Endothelial cell of umbilical vein (primary cell): Measurements from ENCODE around the gene SYNDIG1. TPM values are rescaled to one million over a fixed set of nuclear protein-coding genes. Genes with fewer than 3 reads are reported as not detected.

Source experiments
- BruUV-seq: library from RNA; stranded (reverse); fragments of 400-500 nt; replicated peaks from 2 replicates; lab custom pipeline; 2021; lab: Mats Ljungman, UMichigan
- CTCF ChIA-PET: fragments of 300-600, 350-600 bp; sonication (Branson Sonifier 250); formaldehyde crosslinking; loops from one replicate; lab custom pipeline; 2021; ENCODE audit warnings: antibody characterized with exemption, inconsistent platforms; lab: Charles Lee
- POLR2A ChIA-PET: fragments of 300-600, 350-600 bp; sonication (Branson Sonifier 250); formaldehyde crosslinking; loops from one replicate; lab custom pipeline; 2021; ENCODE audit warnings: antibody characterized with exemption, inconsistent platforms; lab: Charles Lee
- DNase-seq: peaks from one replicate; pipeline ENCODE4 v3.0.0-alpha.2; 2011; ENCODE audit warnings: low read depth, low spot score
- FAIRE-seq: peaks from 2 replicates; lab custom pipeline; 2011; peaks lifted over from hg19 to GRCh38; lab: Jason Lieb, UNC
- H2AFZ ChIP-seq: 2 replicates; pipeline ENCODE4 v1.6.0; 2012; ENCODE audit warnings: low read depth, low read length, control low read depth, inconsistent platforms
- H3K27ac ChIP-seq: 2 replicates; pipeline ENCODE4 v1.5.1; 2011; ENCODE audit warnings: low read depth, mild to moderate bottlenecking, control low read depth, low read length, moderate library complexity; ENCODE audit not compliant: insufficient read depth
- H3K27me3 ChIP-seq, 2 experiments: 2 replicates each; pipeline versions ENCODE4 v1.6.0 to v1.6.1; 2011; ENCODE audit warnings: low read length in 2 of 2, mixed read lengths in 1 of 2; ENCODE audit not compliant: control insufficient read depth in 2 of 2, insufficient read depth in 2 of 2
- H3K36me3 ChIP-seq, 2 experiments: 2 replicates in 1 of 2; 3 replicates in 1 of 2; pipeline ENCODE4 v1.5.1; 2011; ENCODE audit warnings: low read length in 2 of 2, mild to moderate bottlenecking in 1 of 2, moderate library complexity in 1 of 2; ENCODE audit not compliant: control insufficient read depth in 2 of 2, insufficient read depth in 2 of 2; ENCODE audit errors: extremely low read depth in 1 of 2
- H3K4me1 ChIP-seq: 3 replicates; pipeline ENCODE4 v1.5.1; 2011; ENCODE audit warnings: mild to moderate bottlenecking, low read length; ENCODE audit not compliant: control insufficient read depth, insufficient read depth; ENCODE audit errors: extremely low read depth
- H3K4me2 ChIP-seq: 2 replicates; pipeline ENCODE4 v1.6.1; 2011; ENCODE audit warnings: low read length, control low read depth, mixed read lengths; ENCODE audit not compliant: insufficient read depth
- H3K4me3 ChIP-seq, 3 experiments: fragments of 200-600 bp in 1 of 3; sonication (generic), shearing (Covaris generic) in 1 of 3; replicated peaks in 1 of 3; 2 replicates each; pipeline ENCODE4 v1.5.1; 2011 to 2016; ENCODE audit warnings: control low read depth in 3 of 3, low read length in 3 of 3, mild to moderate bottlenecking in 2 of 3, inconsistent platforms in 1 of 3, low read depth in 1 of 3, moderate library complexity in 1 of 3; ENCODE audit not compliant: insufficient read depth in 1 of 3
- H3K79me2 ChIP-seq: 2 replicates; pipeline ENCODE4 v1.6.0; 2012; ENCODE audit warnings: low read length, inconsistent platforms; ENCODE audit not compliant: control insufficient read depth, insufficient read depth
- H3K9ac ChIP-seq: replicated peaks from 2 replicates; pipeline ENCODE3; 2011; ENCODE audit warnings: low read length, control low read depth; ENCODE audit not compliant: insufficient read depth; ENCODE audit errors: extremely low read depth
- H3K9me1 ChIP-seq: replicated peaks from 3 replicates; pipeline ENCODE4 v1.6.0; 2011; ENCODE audit warnings: mild to moderate bottlenecking, low read length; ENCODE audit not compliant: control insufficient read depth, insufficient read depth; ENCODE audit errors: extremely low read depth
- H3K9me3 ChIP-seq: replicated peaks from 2 replicates; pipeline ENCODE4 v1.5.1; 2012; ENCODE audit warnings: low read length, inconsistent platforms; ENCODE audit not compliant: control insufficient read depth, insufficient read depth
- H4K20me1 ChIP-seq: replicated peaks from 2 replicates; pipeline ENCODE3; 2011; ENCODE audit warnings: mild to moderate bottlenecking, low read length; ENCODE audit not compliant: control insufficient read depth, insufficient read depth; ENCODE audit errors: extremely low read depth
- EZH2 ChIP-seq: IDR thresholded peaks from 2 replicates; pipeline ENCODE4 v1.6.1; 2012; ENCODE audit warnings: borderline replicate concordance, low read depth, mild to moderate bottlenecking, moderate library complexity, low read length, inconsistent platforms; ENCODE audit not compliant: severe bottlenecking
- FOS ChIP-seq: IDR thresholded peaks from 2 replicates; pipeline ENCODE4 v1.6.1; 2011; ENCODE audit warnings: mild to moderate bottlenecking, low read length, moderate library complexity, borderline replicate concordance; ENCODE audit not compliant: insufficient read depth
- GATA2 ChIP-seq: IDR thresholded peaks from 2 replicates; pipeline ENCODE4 v1.7.0; 2011; ENCODE audit warnings: low read depth, mild to moderate bottlenecking, moderate library complexity, mixed read lengths, low read length; ENCODE audit not compliant: insufficient read length, insufficient read depth
- JUN ChIP-seq: IDR thresholded peaks from 2 replicates; pipeline ENCODE4 v1.6.1; 2011; ENCODE audit warnings: borderline replicate concordance, low read depth; ENCODE audit not compliant: insufficient read length, insufficient read depth
- MYC ChIP-seq: IDR thresholded peaks from one replicate; pipeline ENCODE4 v1.6.1; 2011; ENCODE audit warnings: mild to moderate bottlenecking, low read depth, low read length
- POLR2A ChIP-seq: IDR thresholded peaks from 2 replicates; pipeline ENCODE4 v1.6.1; 2012; ENCODE audit warnings: low read depth, mild to moderate bottlenecking, control low read depth, low read length
- POLR2AphosphoS5 ChIP-seq: IDR thresholded peaks from 2 replicates; pipeline ENCODE4 v1.6.1; 2012; ENCODE audit warnings: low read depth, mild to moderate bottlenecking, control low read depth, low read length, moderate library complexity; ENCODE audit not compliant: insufficient read depth
- dilution Hi-C: fragments of 300-500 bp; cut with MboI; formaldehyde crosslinking; loops from one replicate; pipeline ENCODE4 v1.15.0; 2019; ENCODE audit warnings: low sequenced_read_pairs; ENCODE audit not compliant: extremely low pct_ligation_motif_present
- intact Hi-C: fragments of 100-400 bp; cut with micrococcal nuclease; formaldehyde crosslinking; loops from one replicate; pipeline ENCODE4 v1.10.0; 2022
- polyA plus RNA-seq, 4 experiments: library from polyadenylated mRNA; depleted of rRNA in 3 of 4; stranded (reverse) in 3 of 4; unstranded in 1 of 4; fragments of >200 nt; gene quantifications; 2 replicates each; pipeline versions ENCODE4 v1.2.1 to v1.2.3, GENCODE V29; 2011 to 2012; ENCODE audit warnings: missing spikeins in 1 of 4
- total RNA-seq: library from RNA; stranded (reverse); gene quantifications from 2 replicates; pipeline ENCODE4 v1.2.3, GENCODE V29; 2021
- TF ChIP-seq, protein P1 (sequence below), 2 donors: IDR thresholded peaks; 1 replicate in 1 of 2; 2 replicates in 1 of 2; pipeline ENCODE4 v1.5.1; 2011; ENCODE audit warnings: low read length in 2 of 2, mild to moderate bottlenecking in 2 of 2, moderate library complexity in 2 of 2, control low read depth in 1 of 2, inconsistent platforms in 1 of 2, low read depth in 1 of 2; ENCODE audit not compliant: insufficient read depth in 1 of 2; ENCODE audit errors: extremely low read depth in 1 of 2
- TF ChIP-seq, protein P2 (sequence below): IDR thresholded peaks from 2 replicates; pipeline ENCODE4 v1.6.1; 2011; ENCODE audit not compliant: insufficient read depth, insufficient read length

The SYNDIG1 gene
- total and polyA plus RNA-seq, 2 donors (not counting 3 experiments of a cell fraction or from before 2014, with no cell fraction given), result not detected

DNA sequence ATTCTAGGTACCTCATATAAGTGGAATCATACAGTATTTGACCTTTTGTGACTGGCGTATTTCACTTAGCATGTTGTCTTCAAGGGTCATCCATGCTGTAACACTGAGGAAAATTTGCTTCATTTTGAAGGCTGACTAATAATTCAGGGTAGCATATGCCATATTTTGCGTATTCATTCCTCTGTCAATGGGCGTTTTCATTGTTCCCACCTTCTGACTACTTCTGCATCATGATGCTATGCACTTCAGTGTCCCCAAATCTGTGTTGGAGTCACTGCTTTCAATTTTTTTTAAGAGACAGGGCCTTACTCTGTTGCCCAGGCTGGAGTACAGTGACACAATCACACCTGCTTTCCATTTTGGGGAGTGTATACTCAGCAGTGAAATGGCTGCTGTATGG is 51.6 kb downstream of the SYNDIG1 start:
- no peak for FAIRE-seq
- Histone ChIP-seq H3K4me3 (no peak overlapping the region), H3K4me2 (no peak overlapping the region), H3K4me1 (no peaks in the 10 kb centered on the region), H3K79me2 (no peaks in the 10 kb centered on the region), H3K9ac (no peak overlapping the region), H3K9me1 (no peaks in the 10 kb centered on the region), H3K36me3 (no peaks in the 10 kb centered on the region), H3K9me3 (peaks cover 2% of the 10 kb centered on the region), H3K27me3 (no peaks in the 10 kb centered on the region), H4K20me1 (no peaks in the 10 kb centered on the region), H3K27ac (no peak overlapping the region), H2AFZ (no peak overlapping the region)
- CTCF ChIA-PET, result no interaction called here
- no TSS peak for BruUV-seq
- no peak for DNase-seq
- dilution Hi-C loops, result no loop called here
- intact Hi-C loops, result no loop called here
- TF ChIP-seq EZH2 (no peak), POLR2A (no peak), GATA2 (no peak), FOS (no peak), JUN (no peak), POLR2AphosphoS5 (no peak), MYC (no peak)
- TF ChIP-seq, protein P1, sequence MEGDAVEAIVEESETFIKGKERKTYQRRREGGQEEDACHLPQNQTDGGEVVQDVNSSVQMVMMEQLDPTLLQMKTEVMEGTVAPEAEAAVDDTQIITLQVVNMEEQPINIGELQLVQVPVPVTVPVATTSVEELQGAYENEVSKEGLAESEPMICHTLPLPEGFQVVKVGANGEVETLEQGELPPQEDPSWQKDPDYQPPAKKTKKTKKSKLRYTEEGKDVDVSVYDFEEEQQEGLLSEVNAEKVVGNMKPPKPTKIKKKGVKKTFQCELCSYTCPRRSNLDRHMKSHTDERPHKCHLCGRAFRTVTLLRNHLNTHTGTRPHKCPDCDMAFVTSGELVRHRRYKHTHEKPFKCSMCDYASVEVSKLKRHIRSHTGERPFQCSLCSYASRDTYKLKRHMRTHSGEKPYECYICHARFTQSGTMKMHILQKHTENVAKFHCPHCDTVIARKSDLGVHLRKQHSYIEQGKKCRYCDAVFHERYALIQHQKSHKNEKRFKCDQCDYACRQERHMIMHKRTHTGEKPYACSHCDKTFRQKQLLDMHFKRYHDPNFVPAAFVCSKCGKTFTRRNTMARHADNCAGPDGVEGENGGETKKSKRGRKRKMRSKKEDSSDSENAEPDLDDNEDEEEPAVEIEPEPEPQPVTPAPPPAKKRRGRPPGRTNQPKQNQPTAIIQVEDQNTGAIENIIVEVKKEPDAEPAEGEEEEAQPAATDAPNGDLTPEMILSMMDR (IDR thresholded peaks at IDR 0.05; ENCODE audit: extremely low read depth in 1 of 2, insufficient read depth in 1 of 2, low read depth in 1 of 2, low read length in 2 of 2), result no peak
- TF ChIP-seq, protein P2, sequence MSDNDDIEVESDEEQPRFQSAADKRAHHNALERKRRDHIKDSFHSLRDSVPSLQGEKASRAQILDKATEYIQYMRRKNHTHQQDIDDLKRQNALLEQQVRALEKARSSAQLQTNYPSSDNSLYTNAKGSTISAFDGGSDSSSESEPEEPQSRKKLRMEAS, result no peak
- POLR2A ChIA-PET, result no interaction called here
